Right cardiac atrium (tissue), 5 donors: Measurements from ENCODE around the gene TLE3. TPM values are rescaled to one million over a fixed set of nuclear protein-coding genes. Genes with fewer than 3 reads are reported as not detected.
A peak's percentile ranks its signal among the peaks of the same experiment; 100 is the strongest.

Source experiments
- ATAC-seq, 2 donors: fragments of 200-7000 bp; cut with Tn5 transposase; one replicate each; pipeline versions ENCODE4 v1.8.0 to v1.9.1; 2020; ENCODE audit warnings: moderate library complexity in 2 of 2, mild to moderate bottlenecking in 1 of 2
- DNase-seq, 3 donors: peaks; one replicate each; pipeline ENCODE4 v3.0.0-alpha.2; 2020
- H3K27ac ChIP-seq: one replicate; pipeline ENCODE4 v1.5.1; 2013; ENCODE audit warnings: mild to moderate bottlenecking, low read length, control low read depth, moderate library complexity
- H3K27me3 ChIP-seq: one replicate; pipeline ENCODE4 v1.6.1; 2013; ENCODE audit not compliant: control insufficient read depth, insufficient read depth
- H3K4me1 ChIP-seq: one replicate; pipeline ENCODE4 v1.6.1; 2013; ENCODE audit warnings: low read length; ENCODE audit not compliant: control insufficient read depth, insufficient read depth
- H3K4me3 ChIP-seq: one replicate; pipeline ENCODE4 v1.5.1; 2013; ENCODE audit warnings: low read length, control low read depth
- H3K9me3 ChIP-seq: one replicate; pipeline ENCODE4 v1.6.1; 2013; ENCODE audit warnings: low read length; ENCODE audit not compliant: control insufficient read depth
- WGBS: extraction: QIAGEN DNeasy Blood & Tissue Kit; methylation state at CpG from one replicate; pipeline ENCODE4 v1.1.7; 2013; 5-methylcytosine and 5-hydroxymethylcytosine counted together
- intact Hi-C, 4 donors: fragments of 100-400 bp; cut with DNase I; formaldehyde crosslinking; loops; one replicate each; pipeline versions ENCODE4 v1.11.0 to v1.14.0; 2022 to 2023
- polyA plus RNA-seq: library from polyadenylated mRNA; stranded (reverse); fragments of 200-250 nt; gene quantifications from one replicate; pipeline ENCODE4 v1.2.3, GENCODE V29; 2013
- total RNA-seq, 4 donors: library from RNA; stranded (reverse); fragmentation: NEBNext Ultra II Directional; extraction: Animal tissue kit (Norgen Biotek cat#: 25700); gene quantifications; one replicate each; pipeline ENCODE4 v1.2.1, GENCODE V29; 2021
- donor health status: healthy with polysubstance abuse.
- donor health status: DM: no; HTN: yes; CAD: no.
- donor health status: DM: no; HTN: no; CAD: no.
- donor health status: DM: no; HTN: yes; CAD: no; lungs with severe emphysema.
- donor health status: DM: yes; HTN: yes; CAD: no.

Gene TLE3
- total and polyA plus RNA-seq, 5 donors: 10.7 to 35.4 (median 23.5) TPM

- intact Hi-C loops: no loop called here
- Histone ChIP-seq H3K27me3 (no peaks in the 10 kb centered on the region), H3K27ac (no peak overlapping the region), H3K9me3 (no peaks in the 10 kb centered on the region), H3K4me3 (no peak overlapping the region), H3K4me1 (no peaks in the 10 kb centered on the region)
- ATAC-seq (no peak), DNase-seq (no peak)
- WGBS: 88% methylated on average over 6 of the region's 6 CpGs
These were observed 83.4 kb downstream of the TLE3 start for GRCh38 chr15:70014331-70014730.

GRCh38 chr15:70013656-70014313 lies 83.9 kb downstream of the TLE3 start:
- Histone ChIP-seq H3K27me3 (no peaks in the 10 kb centered on the region), H3K4me3 (no peak overlapping the region), H3K27ac (no peak overlapping the region), H3K4me1 (no peaks in the 10 kb centered on the region), H3K9me3 (no peaks in the 10 kb centered on the region)
- intact Hi-C loops: no loop called here
- no peak for ATAC-seq
- DNase-seq: no peak
- 76% methylated on average over 8 of the region's 8 CpGs for WGBS

GRCh38 chr15:70012895-70013294 lies 84.8 kb downstream of the TLE3 start:
- ATAC-seq (no peak), DNase-seq (no peak)
- Histone ChIP-seq H3K9me3 (no peaks in the 10 kb centered on the region), H3K27me3 (no peaks in the 10 kb centered on the region), H3K4me1 (no peaks in the 10 kb centered on the region), H3K4me3 (no peak overlapping the region), H3K27ac (no peak overlapping the region)
- intact Hi-C loops: no loop called here
- 94% methylated on average over 4 of the region's 4 CpGs for WGBS

GRCh38 chr15:70008697-70009290 lies 88.9 kb downstream of the TLE3 start:
- Histone ChIP-seq H3K27me3 (no peaks in the 10 kb centered on the region), H3K4me1 (no peaks in the 10 kb centered on the region), H3K9me3 (no peaks in the 10 kb centered on the region), H3K4me3 (no peak overlapping the region), H3K27ac (no peak overlapping the region)
- no peak for ATAC-seq
- DNase-seq: no peak
- intact Hi-C loops: no loop called here
- 88% methylated on average over 3 of the region's 3 CpGs for WGBS

- Histone ChIP-seq H3K4me3 (no peak overlapping the region), H3K4me1 (no peaks in the 10 kb centered on the region), H3K27ac (no peak overlapping the region), H3K27me3 (no peaks in the 10 kb centered on the region), H3K9me3 (peaks cover 5% of the 10 kb centered on the region)
- DNase-seq: no peak
- no peak for ATAC-seq
- WGBS: 79% methylated on average over 12 of the region's 12 CpGs
- intact Hi-C loops: no loop called here
These were observed 91.2 kb downstream of the TLE3 start for GRCh38 chr15:70006259-70007147.

- DNase-seq (no peak), ATAC-seq (no peak)
- Histone ChIP-seq H3K9me3 (peaks cover 5% of the 10 kb centered on the region), H3K27me3 (no peaks in the 10 kb centered on the region), H3K4me3 (no peak overlapping the region), H3K4me1 (no peaks in the 10 kb centered on the region), H3K27ac (no peak overlapping the region)
- intact Hi-C loops: no loop called here
- 92% methylated on average over 3 of the region's 3 CpGs for WGBS
These were observed 92.9 kb downstream of the TLE3 start for GRCh38 chr15:70004826-70005225.

- H3K9me3 ChIP-seq: peaks cover 5% of the 10 kb centered on the region
- no peak overlapping the region for H3K27ac ChIP-seq
- no peaks in the 10 kb centered on the region for H3K4me1 ChIP-seq
- intact Hi-C loops: no loop called here
- no peak overlapping the region for H3K4me3 ChIP-seq
- no peaks in the 10 kb centered on the region for H3K27me3 ChIP-seq
- WGBS: 93% methylated on average over 2 of the region's 2 CpGs
- DNase-seq (no peak), ATAC-seq (no peak)
These were observed 94.8 kb downstream of the TLE3 start for GRCh38 chr15:70002897-70003296.

- H3K4me3 ChIP-seq: no peak overlapping the region
- H3K4me1 ChIP-seq: no peaks in the 10 kb centered on the region
- no peak for DNase-seq
- no peak for ATAC-seq
- no peak overlapping the region for H3K27ac ChIP-seq
- intact Hi-C loops: no loop called here
- WGBS: 74% methylated on average over 4 of the region's 4 CpGs
- H3K9me3 ChIP-seq: peaks cover 5% of the 10 kb centered on the region
- no peaks in the 10 kb centered on the region for H3K27me3 ChIP-seq
These were observed 95.9 kb downstream of the TLE3 start for GRCh38 chr15:70001859-70002258.

- Histone ChIP-seq H3K4me1 (no peaks in the 10 kb centered on the region), H3K27me3 (no peaks in the 10 kb centered on the region), H3K27ac (no peak overlapping the region), H3K4me3 (no peak overlapping the region), H3K9me3 (peaks cover 5% of the 10 kb centered on the region)
- 83% methylated on average over 17 of the region's 17 CpGs for WGBS
- intact Hi-C loops: no loop called here
- DNase-seq (no peak), ATAC-seq (no peak)
These were observed 98.2 kb downstream of the TLE3 start for GRCh38 chr15:69999392-70000085.

- ATAC-seq: peak in 1 of 2 donors; percentile 12
- intact Hi-C loops: no loop called here
- H3K4me3 ChIP-seq: no peak overlapping the region
- peaks cover 5% of the 10 kb centered on the region for H3K9me3 ChIP-seq
- 90% methylated on average over 15 of the region's 15 CpGs for WGBS
- no peak for DNase-seq
- H3K4me1 ChIP-seq: no peaks in the 10 kb centered on the region
- no peak overlapping the region for H3K27ac ChIP-seq
- no peaks in the 10 kb centered on the region for H3K27me3 ChIP-seq
These were observed 99.0 kb downstream of the TLE3 start for GRCh38 chr15:69998541-69999391.
